Tibial nerve (tissue), 4 donors: ENCODE measurements around the gene ACKR2.

Experiments used
- CTCF ChIP-seq, 5 experiments: fragments of 200-600 bp in 3 of 5; fragments of 450-650 bp in 2 of 5; sonication (generic) in 3 of 5; IDR thresholded peaks; one replicate each; pipeline ENCODE4 v1.5.1; 2016 to 2019; ENCODE audit warnings: antibody characterized with exemption in 5 of 5, mild to moderate bottlenecking in 3 of 5, moderate library complexity in 2 of 5
- EP300 ChIP-seq, 2 donors: sonication (generic); formaldehyde crosslinking; IDR thresholded peaks; one replicate each; pipeline ENCODE4 v1.6.1; 2017; ENCODE audit warnings: antibody characterized with exemption in 2 of 2, mild to moderate bottlenecking in 1 of 2
- POLR2A ChIP-seq, 2 donors: fragments of 450-650 bp; IDR thresholded peaks; one replicate each; pipeline ENCODE4 v1.6.1; 2017; ENCODE audit warnings: antibody characterized with exemption in 2 of 2, mild to moderate bottlenecking in 2 of 2, moderate library complexity in 2 of 2

GRCh38 chr3:42898896-42899675 lies 89.8 kb downstream of the ACKR2 start:
- no peak for TF ChIP-seq POLR2A (IDR thresholded peaks at IDR 0.05)
- TF ChIP-seq CTCF (IDR thresholded peaks at IDR 0.05) = no peak
- TF ChIP-seq EP300 (IDR thresholded peaks at IDR 0.05) = no peak
